Psoas muscle (tissue), 8 donors: Measurements from ENCODE around the gene PPP6R2. TPM values are rescaled to one million over a fixed set of nuclear protein-coding genes. Genes with fewer than 3 reads are reported as not detected.

Experiments
- ATAC-seq, 4 donors: fragments of 200-7000 bp; cut with Tn5 transposase; one replicate each; pipeline ENCODE4 v1.9.1; 2020; ENCODE audit warnings: moderate library complexity in 3 of 4, mild to moderate bottlenecking in 2 of 4
- DNase-seq, 2 donors: peaks; one replicate each; pipeline ENCODE4 v3.0.0-alpha.2; 2020
- H3K27ac ChIP-seq: fragments of 200-600 bp; one replicate; pipeline ENCODE4 v1.8.0; 2022
- H3K27me3 ChIP-seq, 3 donors: fragments of 200-600 bp in 1 of 3; one replicate each; pipeline versions ENCODE4 v1.6.1 to v1.8.0; 2013 to 2022; ENCODE audit warnings: low read length in 2 of 3, mild to moderate bottlenecking in 2 of 3, moderate library complexity in 1 of 3; ENCODE audit not compliant: insufficient read depth in 3 of 3
- H3K36me3 ChIP-seq, 2 donors: fragments of 200-600 bp in 1 of 2; one replicate each; pipeline versions ENCODE4 v1.6.1 to v1.8.0; 2013 to 2022; ENCODE audit warnings: low read depth in 1 of 2, mild to moderate bottlenecking in 1 of 2, moderate library complexity in 1 of 2; ENCODE audit not compliant: insufficient read depth in 1 of 2
- H3K4me1 ChIP-seq: fragments of 200-600 bp; one replicate; pipeline ENCODE4 v1.8.0; 2022
- H3K4me3 ChIP-seq: fragments of 200-600 bp; one replicate; pipeline ENCODE4 v1.8.0; 2022; ENCODE audit warnings: mild to moderate bottlenecking
- H3K9me3 ChIP-seq: fragments of 200-600 bp; one replicate; pipeline ENCODE4 v1.8.0; 2022
- CTCF ChIP-seq: fragments of 200-600 bp; IDR thresholded peaks from one replicate; pipeline ENCODE4 v1.8.0; 2022; ENCODE audit warnings: antibody characterized with exemption
- WGBS, 3 donors: extraction: QIAGEN DNeasy Blood & Tissue Kit; methylation state at CpG; one replicate each; pipeline versions ENCODE4 v1.1.6 to v1.1.7; 2013; 5-methylcytosine and 5-hydroxymethylcytosine counted together
- intact Hi-C, 2 donors: fragments of 100-400 bp; cut with DNase I; formaldehyde crosslinking; loops; one replicate each; pipeline versions ENCODE4 v1.11.0 to v1.14.2; 2022
- polyA plus RNA-seq, 3 donors: library from polyadenylated mRNA; stranded (reverse); fragments of 200-250 nt; gene quantifications; one replicate each; pipeline ENCODE4 v1.2.3, GENCODE V29; 2013
- total RNA-seq, 4 donors: library from RNA; stranded (reverse); fragmentation: NEBNext Ultra II Directional in 2 of 4; extraction: Animal tissue kit (Norgen Biotek cat#: 25700) in 2 of 4; gene quantifications; one replicate each; pipeline versions ENCODE4 v1.2.1 to v1.2.4, GENCODE V29; 2021 to 2023
- donor health status: healthy with polysubstance abuse.
- donor health status: DM: no; HTN: no; CAD: no; lungs with moderate emphysema.
- donor health status: Bipolar disorder and iron deficiency.
- donor health status: healthy.
- donor health status: DM: yes; HTN: yes; CAD: no.
- donor health status: DM: no; HTN: no; CAD: no.
- donor health status: DM: no; HTN: no; CAD: no.
- donor health status: DM: yes; HTN: yes; CAD: no.

Gene PPP6R2
- total and polyA plus RNA-seq, 7 donors, result 31.6 to 48.2 (median 41.6) TPM

- peaks cover 8 to 84% of the 10 kb centered on the region in 2 donors for H3K36me3 ChIP-seq
- DNase-seq, result peak in 1 of 2 donors; percentile 3
- no peak for TF ChIP-seq CTCF
- H3K27ac ChIP-seq, result no peak overlapping the region
- no peaks in the 10 kb centered on the region for H3K9me3 ChIP-seq
- no peak overlapping the region for H3K4me3 ChIP-seq
- 88 to 90% (median 88%) methylated on average over 20 of the region's 20 CpGs for WGBS, 3 donors
- intact Hi-C loops, result no loop called here
- H3K27me3 ChIP-seq, result no peaks in the 10 kb centered on the region
- no peaks in the 10 kb centered on the region for H3K4me1 ChIP-seq
- ATAC-seq, result no peak
These were observed 92.3 kb downstream of the PPP6R2 start for GRCh38 chr22:50435291-50436014.

- intact Hi-C loops, result no loop called here
- ATAC-seq (no peak), DNase-seq (peak in 1 of 2 donors; percentile 12)
- no peak overlapping the region for H3K27ac ChIP-seq
- H3K9me3 ChIP-seq, result no peaks in the 10 kb centered on the region
- WGBS, 3 donors, result 87 to 90% (median 89%) methylated on average over 37 of the region's 37 CpGs
- H3K4me3 ChIP-seq, result no peak overlapping the region
- peaks cover 13 to 84% of the 10 kb centered on the region in 2 donors for H3K36me3 ChIP-seq
- TF ChIP-seq CTCF, result no peak
- H3K4me1 ChIP-seq, result no peaks in the 10 kb centered on the region
- H3K27me3 ChIP-seq, result no peaks in the 10 kb centered on the region
These were observed 93.1 kb downstream of the PPP6R2 start for GRCh38 chr22:50436015-50436830.

GRCh38 chr22:50436841-50437341 lies 93.8 kb downstream of the PPP6R2 start:
- H3K36me3 ChIP-seq, result peaks cover 9 to 80% of the 10 kb centered on the region in 2 donors
- peak; percentile 2 to 51 for DNase-seq
- intact Hi-C loops, result no loop called here
- no peak for ATAC-seq
- no peak overlapping the region for H3K4me3 ChIP-seq
- H3K9me3 ChIP-seq, result no peaks in the 10 kb centered on the region
- TF ChIP-seq CTCF, result no peak
- no peak overlapping the region for H3K27ac ChIP-seq
- WGBS, 3 donors, result 92 to 94% (median 93%) methylated on average over 25 of the region's 25 CpGs
- no peaks in the 10 kb centered on the region for H3K27me3 ChIP-seq
- H3K4me1 ChIP-seq, result no peaks in the 10 kb centered on the region

GRCh38 chr22:50437511-50438304 lies 94.6 kb downstream of the PPP6R2 start:
- DNase-seq, result peak in 1 of 2 donors; percentile 7
- Histone ChIP-seq H3K9me3 (no peaks in the 10 kb centered on the region), H3K4me3 (no peak overlapping the region), H3K4me1 (no peaks in the 10 kb centered on the region), H3K27ac (no peak overlapping the region), H3K36me3 (peaks cover 9 to 72% of the 10 kb centered on the region in 2 donors), H3K27me3 (no peaks in the 10 kb centered on the region)
- TF ChIP-seq CTCF, result no peak
- 83 to 85% (median 84%) methylated on average over 35 to 36 of the region's 36 CpGs for WGBS, 3 donors
- intact Hi-C loops, result no loop called here
- no peak for ATAC-seq
